T-helper 1 cell treated with Interleukin-12 subunit alpha and Interleukin-12 subunit beta and Interleukin-4 antibody, amounts not matched to agents 30 ng/mL and 1 ng/mL, for 36 hours (primary cell): ENCODE results near the gene CD44. TPM values are rescaled to one million over a fixed set of nuclear protein-coding genes. Genes with fewer than 3 reads are reported as not detected.

ENCODE experiments used
- intact Hi-C: fragments of 100-400 bp; cut with micrococcal nuclease; formaldehyde crosslinking; loops from one replicate; pipeline ENCODE4 v1.15.1; 2024
- total RNA-seq: library from RNA; stranded (reverse); gene quantifications from 2 replicates; pipeline ENCODE4 v1.2.3, GENCODE V29; 2022

CD44 gene
- total RNA-seq, 1 donor from 2014 or later: 356 TPM

DNA sequence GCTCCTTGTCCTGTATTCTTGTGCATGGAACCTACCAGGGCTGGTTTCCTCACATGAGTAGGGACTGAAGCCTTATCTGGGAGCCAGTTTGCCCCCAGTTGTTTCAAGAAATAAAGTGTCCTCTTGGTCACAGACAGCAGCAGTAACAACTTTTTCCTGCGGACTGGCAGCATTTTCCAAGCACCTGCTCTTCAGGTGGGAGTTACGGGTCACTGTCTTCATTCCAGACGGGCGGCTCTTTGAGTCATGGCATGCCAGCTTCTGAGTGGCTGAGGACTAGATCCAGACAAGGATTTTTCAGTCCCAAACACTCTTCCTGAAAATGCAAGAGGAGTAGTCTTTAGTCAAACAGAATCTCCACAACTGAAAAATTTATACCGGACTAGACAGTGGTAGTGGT is 2.7 kb upstream of the CD44 start:
- intact Hi-C loops: no loop called here

DNA sequence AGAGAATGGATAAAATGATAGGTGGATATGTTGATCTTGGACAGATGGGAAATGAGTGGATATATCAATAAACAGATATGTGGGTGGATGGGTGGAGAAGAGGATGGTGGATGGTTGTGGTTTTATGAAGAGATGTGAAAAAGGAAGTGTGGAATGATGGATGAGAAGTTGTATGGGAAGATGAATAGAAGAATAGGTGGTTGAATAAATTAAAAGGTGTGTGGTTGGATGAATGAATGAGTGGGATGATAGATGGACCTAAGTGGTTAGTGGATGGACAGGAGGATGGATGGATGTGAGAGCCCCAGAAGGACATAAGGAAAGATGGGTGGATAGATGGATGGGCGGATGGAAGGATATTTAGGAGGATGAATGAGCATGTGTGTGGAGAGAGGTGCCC is 913 bp upstream of the CD44 start:
- intact Hi-C loops: loop anchor here (2.0 kb wide), 1 partner anchor 221 kb away; the partner anchor contains the start of genes APIP and PDHX

DNA sequence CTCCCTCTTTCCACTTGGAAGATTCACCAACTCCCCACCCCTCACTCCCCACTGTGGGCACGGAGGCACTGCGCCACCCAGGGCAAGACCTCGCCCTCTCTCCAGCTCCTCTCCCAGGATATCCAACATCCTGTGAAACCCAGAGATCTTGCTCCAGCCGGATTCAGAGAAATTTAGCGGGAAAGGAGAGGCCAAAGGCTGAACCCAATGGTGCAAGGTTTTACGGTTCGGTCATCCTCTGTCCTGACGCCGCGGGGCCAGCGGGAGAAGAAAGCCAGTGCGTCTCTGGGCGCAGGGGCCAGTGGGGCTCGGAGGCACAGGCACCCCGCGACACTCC is 397 bp upstream of the CD44 start:
- intact Hi-C loops: loop anchor here (2.0 kb wide), 1 partner anchor 222 kb away; the partner anchor contains the start of genes APIP and PDHX

DNA sequence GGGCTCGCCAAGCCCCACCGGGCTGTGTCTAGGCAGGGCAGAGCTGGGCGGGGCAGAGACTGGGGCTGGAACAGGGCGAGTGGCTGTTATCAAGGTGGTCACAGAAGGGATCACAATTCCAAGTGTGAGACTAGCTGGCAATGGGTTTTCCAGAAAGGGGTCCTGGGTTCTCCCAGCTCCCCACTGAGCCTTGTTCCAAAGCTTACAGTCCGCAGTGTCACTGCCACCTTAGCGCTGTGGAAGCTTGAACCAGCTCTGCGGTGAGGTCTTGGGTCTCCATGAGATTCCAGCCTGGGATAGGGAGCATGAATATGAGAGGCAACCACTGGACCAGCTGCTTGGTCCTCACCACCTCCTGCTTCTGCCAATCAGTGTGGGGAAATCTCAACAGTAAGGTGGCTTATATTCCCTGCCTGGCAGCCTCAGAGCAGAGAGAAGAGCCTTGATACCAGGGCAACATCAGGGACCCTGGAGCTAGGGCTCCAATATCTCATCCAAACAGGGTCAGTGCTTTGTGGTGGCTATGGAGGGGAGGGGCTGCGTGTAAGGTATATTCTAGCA is 831 bp downstream of the CD44 start:
- intact Hi-C loops: loop anchor here (1.0 to 5.0 kb wide), 8 partner anchors 14 to 252 kb away; partner anchors contain the start of genes APIP and PDHX

DNA sequence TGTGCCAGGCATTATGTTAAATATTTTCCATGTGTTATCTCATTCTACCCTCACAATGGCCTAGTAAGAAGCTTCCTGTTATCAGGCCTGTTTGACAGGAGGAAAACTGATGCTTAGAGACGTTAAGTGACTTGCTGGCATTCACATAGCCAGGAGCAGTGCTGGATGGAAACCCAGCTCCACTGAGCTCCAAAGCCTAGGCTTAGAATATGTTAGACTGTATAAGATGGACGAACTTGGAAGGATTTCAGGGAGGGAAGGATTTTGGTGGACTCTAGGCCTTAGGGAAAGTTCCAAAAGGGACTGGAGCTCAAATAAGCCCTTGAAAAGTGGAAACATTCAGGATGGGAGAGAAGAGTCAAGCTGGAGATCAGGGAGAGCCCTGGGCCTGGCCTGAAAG is 2.1 kb downstream of the CD44 start:
- intact Hi-C loops: loop anchor here (5.0 kb wide), 1 partner anchor 251 kb away; no protein-coding TSS in a partner anchor

DNA sequence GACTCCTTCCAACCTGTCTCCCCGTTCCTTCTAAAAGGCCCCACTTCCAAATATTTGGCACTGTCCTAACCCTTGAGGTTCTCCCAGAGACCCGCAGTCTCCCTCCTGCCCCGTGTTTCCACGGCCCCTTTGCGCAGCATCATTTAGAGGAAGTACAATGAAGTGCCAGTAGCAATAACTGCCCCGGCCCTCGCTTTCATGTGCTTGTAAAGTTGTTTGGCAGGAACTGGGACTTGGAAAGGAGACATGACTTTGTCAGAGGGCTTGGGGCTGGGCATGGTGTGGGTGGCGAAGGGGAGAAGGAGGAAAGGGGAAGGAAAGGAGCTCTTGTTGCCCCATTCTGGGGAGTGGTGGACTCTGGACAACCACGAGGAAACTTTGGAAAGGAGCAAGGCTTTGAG is 2.6 kb downstream of the CD44 start:
- intact Hi-C loops: loop anchor here (5.0 kb wide), 1 partner anchor 251 kb away; no protein-coding TSS in a partner anchor

DNA sequence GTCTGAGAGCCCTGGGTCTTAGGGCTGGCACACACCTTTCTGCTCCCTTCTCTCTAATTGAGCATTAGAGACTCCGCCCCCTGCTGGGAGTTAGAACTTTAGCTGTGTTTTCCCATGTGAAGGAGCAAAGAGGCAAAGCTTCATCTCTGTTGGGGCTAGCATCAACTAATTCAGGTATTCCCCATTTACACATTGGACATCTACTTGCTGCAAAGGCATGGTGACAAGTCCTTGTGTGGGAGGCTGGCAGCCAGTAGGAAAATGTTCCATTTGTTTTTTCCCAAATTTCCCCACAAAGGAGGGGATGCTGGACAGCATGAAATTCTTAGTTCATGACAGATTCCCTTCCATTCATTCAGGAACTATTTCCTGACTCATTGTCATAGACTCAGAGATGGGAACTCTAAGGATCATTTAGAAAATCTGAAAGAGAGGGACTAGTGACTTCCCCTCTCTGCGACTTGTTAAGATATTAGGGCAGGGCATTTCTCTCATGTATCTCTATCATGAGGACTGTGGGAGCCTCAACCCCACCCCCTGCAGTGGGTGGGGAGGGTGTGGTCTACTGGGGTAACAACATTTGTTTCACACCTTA is 3.6 kb downstream of the CD44 start:
- intact Hi-C loops: loop anchor here (5.0 kb wide), 1 partner anchor 250 kb away; no protein-coding TSS in a partner anchor

DNA sequence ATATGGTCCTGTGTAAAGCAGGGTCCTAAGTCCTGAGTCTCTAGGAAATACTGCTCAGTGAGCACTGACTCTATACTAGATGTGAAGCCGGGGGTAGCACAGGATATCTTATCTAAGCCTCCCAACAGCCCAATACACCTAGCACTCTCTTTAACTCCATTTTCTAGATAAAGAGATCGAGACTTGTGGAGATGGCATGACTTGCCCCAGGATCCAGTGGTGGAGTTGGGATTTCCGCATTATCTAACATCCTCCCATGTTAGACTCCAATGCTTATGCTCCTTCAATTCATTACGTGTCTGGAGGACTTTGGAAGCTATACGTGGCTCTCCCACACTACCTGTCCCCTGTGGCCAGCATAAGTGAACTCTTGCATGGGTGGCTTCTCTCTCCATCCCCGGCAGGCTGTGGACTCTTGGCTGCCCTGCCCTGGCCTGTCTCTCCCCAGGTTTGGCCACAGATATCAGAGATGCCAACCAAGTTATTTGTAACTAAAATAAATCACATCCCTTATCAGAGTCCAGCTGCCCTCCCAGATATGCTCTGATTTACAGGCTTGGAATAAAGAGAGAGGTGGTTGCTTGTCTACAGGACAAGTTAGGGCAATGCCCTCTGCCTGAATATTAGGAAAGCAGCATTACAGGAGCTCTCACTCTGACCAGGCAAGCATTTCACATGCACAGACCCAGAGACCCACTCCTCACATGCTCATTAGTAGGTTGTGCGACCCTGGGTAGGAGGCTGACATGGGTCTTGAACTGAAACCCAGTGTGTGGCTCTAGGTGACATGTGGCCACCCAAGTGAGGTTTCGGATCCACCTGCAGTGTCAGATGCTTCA is 4.5 kb downstream of the CD44 start:
- intact Hi-C loops: loop anchor here (1.0 to 5.0 kb wide), 4 partner anchors 34 to 249 kb away; no protein-coding TSS in a partner anchor

DNA sequence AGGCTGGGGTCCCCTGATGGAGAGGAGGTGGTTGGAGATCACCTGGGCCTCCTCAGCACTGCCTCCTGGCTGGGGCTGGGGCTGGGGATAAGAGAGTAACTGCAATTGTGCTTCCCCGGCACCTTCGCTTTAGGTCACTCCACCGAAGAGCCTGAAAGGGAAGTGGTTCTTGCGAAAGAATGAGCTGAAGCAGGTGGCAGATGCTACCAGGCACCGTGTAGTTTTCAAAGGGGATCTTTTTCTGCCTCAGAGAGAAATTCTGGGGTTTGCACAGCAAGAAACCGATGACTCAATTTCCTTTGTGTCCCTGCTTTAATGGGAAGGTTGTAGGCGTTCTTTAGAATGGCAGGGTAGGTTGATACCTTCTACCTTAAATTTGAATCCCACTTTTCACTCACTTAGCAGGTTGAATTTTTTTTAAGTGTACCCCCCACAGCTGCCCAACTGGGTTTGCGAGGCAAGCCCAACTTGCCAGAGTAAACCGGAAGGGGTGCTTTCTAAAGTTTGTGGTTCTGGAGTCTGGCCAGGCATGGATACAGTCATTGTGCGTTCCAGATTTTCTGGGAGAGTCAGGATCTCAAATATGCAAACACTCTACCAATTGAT is 5.3 kb downstream of the CD44 start:
- intact Hi-C loops: loop anchor here (1.0 to 5.0 kb wide), 4 partner anchors 33 to 248 kb away; no protein-coding TSS in a partner anchor

DNA sequence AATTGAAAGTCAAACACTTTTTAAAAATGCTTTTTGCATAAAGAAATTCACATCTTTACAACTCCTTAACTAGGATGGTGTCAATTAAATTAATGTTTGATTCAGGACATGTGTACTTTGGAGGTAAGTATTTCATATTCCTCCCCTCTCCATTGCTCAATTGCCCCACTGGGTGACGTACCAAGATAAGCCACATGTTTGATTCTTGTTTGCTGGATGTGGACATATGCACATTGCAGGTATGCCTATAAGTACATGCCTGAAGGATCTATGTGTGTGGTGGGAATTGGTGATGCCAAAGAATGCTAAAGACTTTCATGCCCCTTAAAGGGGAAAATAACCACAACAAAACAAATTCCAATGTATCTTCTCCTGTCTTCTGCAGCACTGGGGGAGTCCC is 5.8 kb downstream of the CD44 start:
- intact Hi-C loops: loop anchor here (1.0 to 5.0 kb wide), 4 partner anchors 32 to 247 kb away; no protein-coding TSS in a partner anchor

DNA sequence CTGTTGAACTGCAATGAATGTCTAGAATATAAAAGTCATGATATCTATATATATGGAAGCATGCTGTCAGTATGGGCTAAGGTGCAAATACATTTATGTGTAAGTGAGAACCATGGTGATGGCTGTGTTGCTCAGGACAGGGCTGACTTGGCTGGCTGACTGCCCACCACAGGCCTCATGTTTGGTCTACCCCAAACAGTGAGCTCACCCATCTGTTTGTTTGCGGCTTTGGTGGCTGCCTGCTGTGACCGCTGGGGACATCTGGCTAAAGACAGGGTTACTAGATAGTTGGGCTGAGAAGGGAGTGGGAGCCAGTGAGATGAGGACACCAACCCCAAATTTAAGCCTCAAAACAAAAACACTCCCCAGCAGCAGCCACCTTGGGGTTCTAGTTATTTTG is 6.3 kb downstream of the CD44 start:
- intact Hi-C loops: no loop called here

DNA sequence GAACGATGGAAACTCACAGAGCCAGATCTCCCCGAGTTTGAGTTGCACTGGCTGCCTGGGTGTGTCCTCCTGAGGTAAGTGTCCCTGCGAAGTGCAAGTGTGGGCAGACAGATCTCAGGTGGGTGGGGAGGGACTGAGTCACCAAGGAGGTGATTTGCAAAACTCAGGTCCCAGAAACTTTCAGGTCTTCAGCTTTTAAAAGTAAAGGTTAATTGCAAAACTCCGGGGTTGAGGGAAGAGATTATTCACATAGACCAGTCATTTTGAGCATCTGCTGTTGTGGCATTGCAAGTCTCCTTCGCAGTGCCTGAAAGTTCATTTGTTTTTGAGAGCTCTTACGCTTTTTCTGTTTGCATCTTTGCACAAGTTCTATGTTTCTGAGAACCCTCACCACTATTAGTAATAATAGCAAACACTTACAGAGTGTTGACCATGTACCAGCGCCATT is 7.1 kb downstream of the CD44 start:
- intact Hi-C loops: loop anchor here (1.0 to 2.0 kb wide), 7 partner anchors 20 to 229 kb away; partner anchors contain the start of genes APIP and PDHX

DNA sequence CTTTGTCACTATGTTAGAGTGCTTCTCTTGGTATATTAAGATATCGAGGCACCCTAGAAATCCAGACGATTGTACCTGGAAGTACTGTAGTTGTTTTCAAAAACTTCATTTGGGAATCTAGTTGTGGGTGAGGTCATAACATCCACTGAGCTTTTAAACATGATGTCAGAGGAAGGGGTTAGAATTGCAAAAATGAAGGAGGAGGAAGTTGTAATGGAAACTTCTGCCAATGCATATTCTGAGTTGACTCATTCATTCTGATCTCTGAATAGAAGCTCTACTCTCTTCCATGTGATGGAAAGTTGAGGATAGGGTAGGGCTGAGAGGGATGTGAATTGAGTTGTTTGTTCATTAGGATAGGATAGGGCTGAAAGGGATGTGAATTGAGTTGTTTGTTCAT is 7.7 kb downstream of the CD44 start:
- intact Hi-C loops: loop anchor here (1.0 to 2.0 kb wide), 7 partner anchors 20 to 230 kb away; partner anchors contain the start of genes APIP and PDHX

DNA sequence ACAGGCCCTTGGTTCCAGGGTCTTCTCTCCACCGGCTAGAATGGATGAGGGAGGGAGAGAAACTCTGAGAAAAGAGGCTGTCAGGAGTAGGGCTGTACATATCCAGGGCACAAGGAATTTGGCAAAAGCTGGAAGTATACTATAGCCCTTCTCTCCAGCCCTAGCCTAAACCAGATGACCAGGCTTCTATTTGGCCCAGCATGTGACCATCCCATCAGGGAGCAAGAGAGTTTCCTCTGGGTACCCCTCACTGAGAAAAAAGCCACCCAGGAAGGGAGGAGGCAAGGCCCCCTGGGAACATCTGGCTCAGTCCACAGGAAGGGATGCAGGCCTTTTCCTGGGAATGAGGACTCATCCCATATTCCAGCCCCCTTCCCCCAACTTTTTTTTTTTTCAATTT is 8.3 kb downstream of the CD44 start:
- intact Hi-C loops: loop anchor here (2.0 kb wide), 1 partner anchor 230 kb away; the partner anchor contains the start of genes APIP and PDHX

DNA sequence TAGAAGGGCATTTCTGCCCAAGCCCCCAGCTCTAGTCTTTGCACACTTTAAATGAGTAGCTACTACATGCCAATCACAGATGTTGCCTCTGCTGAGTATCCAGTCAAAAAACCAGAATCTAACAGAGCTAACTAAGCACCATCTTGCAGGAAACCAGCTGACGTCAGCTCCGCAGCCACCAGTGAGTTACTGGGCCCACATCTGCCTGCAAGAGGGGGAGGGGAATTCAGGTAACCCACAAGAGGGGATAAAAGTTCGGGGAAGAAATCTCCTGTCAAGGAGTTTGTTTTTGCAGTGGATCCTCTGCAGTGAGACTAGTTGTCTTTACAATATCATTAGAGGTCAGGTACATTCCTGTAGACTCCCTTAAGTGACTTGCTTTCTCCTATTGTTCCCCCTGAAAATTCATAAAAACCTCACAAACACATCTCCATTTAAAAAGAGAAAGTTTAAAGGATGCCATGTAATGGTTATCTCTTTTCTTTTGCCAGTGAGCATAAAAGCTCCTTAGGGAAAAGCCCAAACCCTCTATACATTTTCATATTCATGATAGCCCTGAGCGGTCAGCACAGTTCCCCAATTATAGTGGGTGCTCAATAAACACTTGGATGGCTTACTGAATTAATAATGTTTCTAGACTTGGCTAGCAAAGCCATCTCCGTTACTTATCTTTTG is 9.3 kb downstream of the CD44 start:
- intact Hi-C loops: loop anchor here (1.0 kb wide), 1 partner anchor 12 kb away; no protein-coding TSS in a partner anchor

DNA sequence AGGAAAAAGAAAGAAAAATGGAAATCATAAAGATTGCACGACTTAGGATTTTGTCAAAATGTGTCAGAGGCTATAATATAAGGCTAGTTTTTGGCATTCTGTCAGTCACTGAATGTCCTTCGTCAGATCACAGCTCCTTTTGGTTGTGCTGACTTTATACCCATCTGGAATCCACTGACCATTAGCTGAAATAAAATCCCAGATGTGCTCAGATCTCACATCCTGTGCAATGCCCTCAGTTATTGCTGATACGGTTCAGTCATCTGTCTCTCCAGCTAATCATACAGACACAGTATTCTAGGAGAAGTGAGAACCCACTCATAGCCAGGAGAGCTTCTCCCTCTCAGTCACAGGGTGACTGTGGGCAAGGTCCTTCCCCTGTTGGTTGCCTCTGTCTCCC is 11.5 kb downstream of the CD44 start:
- intact Hi-C loops: no loop called here

DNA sequence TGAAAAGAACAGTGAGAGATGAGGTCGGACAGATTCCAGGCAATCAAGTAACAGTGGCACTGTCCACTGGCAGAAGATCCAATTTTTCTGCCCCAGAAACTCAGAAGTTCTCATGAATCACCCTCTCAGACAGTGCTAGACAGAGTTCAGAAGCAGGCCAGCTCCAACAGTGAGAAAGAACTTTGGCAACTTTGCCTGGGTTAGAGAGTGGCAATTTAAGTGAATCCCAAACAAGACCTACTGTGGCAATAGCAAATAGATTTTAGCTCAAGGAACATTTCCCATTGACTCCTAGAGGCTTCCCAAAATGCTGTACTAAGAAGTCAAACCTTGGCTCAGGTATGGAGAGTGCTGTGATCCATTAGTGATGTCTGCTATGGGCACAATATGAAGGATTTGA is 12.3 kb downstream of the CD44 start:
- intact Hi-C loops: no loop called here

DNA sequence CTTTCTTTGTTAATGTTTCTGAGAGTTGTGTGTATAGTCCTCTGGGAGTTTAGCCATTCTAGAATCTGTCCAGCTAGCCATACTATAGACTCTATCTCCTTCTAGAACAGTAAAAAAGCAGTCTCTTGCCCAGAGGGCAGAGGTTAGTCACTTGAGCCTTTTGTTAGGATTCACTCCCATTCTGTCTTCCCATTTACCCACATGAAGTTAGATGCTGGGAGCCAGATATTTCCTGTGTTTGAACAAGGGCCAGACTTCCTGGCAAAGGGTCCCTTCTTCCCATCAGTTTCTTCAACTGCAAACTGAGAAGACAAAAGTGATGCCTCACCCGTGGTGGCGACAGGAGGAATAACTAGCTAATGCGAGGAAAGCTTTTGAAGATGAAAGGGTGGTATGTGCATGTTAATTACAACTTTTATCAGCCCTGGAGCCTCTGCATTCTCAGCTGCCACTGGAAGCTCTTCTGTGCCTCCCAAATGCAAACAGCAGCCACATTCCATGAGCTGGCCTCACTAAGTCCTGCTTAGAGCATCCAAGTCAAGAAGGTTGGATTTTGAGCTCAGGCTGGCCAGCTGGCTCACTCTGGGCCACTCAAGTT is 12.8 kb downstream of the CD44 start:
- intact Hi-C loops: no loop called here

DNA sequence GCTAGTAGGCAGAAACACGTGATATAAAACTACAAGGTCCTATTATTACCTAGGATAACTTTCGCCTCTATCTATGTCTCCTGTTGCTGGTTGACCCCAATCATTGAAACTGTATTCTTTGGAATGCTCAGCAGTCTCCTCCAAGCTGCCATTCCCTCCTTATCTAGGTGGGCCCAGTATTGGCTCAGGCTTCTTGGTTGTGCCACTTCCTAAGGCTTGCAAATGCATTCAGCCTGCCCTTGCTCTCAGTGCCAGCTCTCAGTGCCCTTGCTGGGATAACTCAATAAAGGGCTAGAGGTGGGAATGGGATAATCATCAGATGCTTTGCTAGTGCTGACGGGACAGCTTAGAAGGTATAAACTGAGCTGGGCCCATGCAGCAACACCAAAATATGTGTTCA is 13.6 kb downstream of the CD44 start:
- intact Hi-C loops: no loop called here

DNA sequence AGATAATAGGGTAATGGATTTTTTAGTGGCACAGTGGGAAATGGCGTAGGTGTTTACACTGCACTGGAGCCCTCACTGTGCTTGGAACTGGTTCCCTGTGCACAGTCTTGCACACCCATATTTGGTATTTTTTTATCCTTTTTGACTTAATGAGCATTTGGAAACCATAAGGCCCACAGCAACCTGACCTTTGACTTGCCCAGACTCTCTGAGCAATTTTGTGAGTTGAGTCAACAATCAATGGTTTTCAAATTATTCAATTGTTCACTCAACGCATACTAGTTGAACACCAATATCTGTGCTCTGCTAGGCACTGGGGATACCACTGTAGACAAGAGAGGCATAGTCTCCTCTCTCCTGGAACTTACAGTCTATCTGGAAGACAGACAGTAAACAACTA is 14.3 kb downstream of the CD44 start:
- intact Hi-C loops: no loop called here
